SK-N-SH treated with all-trans-retinoic acid at 6 μM for 48 hours (cell line): ENCODE data around the gene SLC8A3.

Experiments used
- ARNTL ChIP-seq: fragments of 450-650 bp; formaldehyde crosslinking; IDR thresholded peaks from 2 replicates; pipeline ENCODE4 v1.5.0; 2020; ENCODE audit warnings: low read depth, mild to moderate bottlenecking, moderate library complexity, borderline replicate concordance
- ESRRG ChIP-seq: fragments of 250-450 bp; sonication (Bioruptor Pico); IDR thresholded peaks from 2 replicates; pipeline ENCODE4 v1.6.1; 2021; ENCODE audit warnings: mild to moderate bottlenecking
- OSR1 ChIP-seq: fragments of 250-450 bp; sonication (Bioruptor Pico); IDR thresholded peaks from 2 replicates; pipeline ENCODE4 v1.8.0; 2022; ENCODE audit warnings: moderate library complexity, mild to moderate bottlenecking, inconsistent platforms
- PATZ1 ChIP-seq: fragments of 250-450 bp; sonication (Bioruptor Pico); IDR thresholded peaks from 2 replicates; pipeline ENCODE4 v1.8.0; 2020; ENCODE audit warnings: mild to moderate bottlenecking, moderate library complexity, borderline replicate concordance
- SNAI2 ChIP-seq: fragments of 250-450 bp; sonication (Bioruptor Pico); IDR thresholded peaks from 2 replicates; pipeline ENCODE4 v1.5.0; 2020; ENCODE audit warnings: mild to moderate bottlenecking, moderate library complexity
- TCF4 ChIP-seq: fragments of 250-450 bp; sonication (Bioruptor Pico); IDR thresholded peaks from 2 replicates; pipeline ENCODE4 v1.8.0; 2021; ENCODE audit warnings: mild to moderate bottlenecking, moderate library complexity, borderline replicate concordance
- TOX ChIP-seq: fragments of 250-450 bp; sonication (Bioruptor Pico); IDR thresholded peaks from 2 replicates; pipeline ENCODE4 v1.8.0; 2021; ENCODE audit warnings: mild to moderate bottlenecking, moderate library complexity, borderline replicate concordance
- ZC3H10 ChIP-seq: fragments of 250-450 bp; sonication (Bioruptor Pico); IDR thresholded peaks from 2 replicates; pipeline ENCODE4 v1.5.1; 2021; ENCODE audit warnings: mild to moderate bottlenecking, moderate library complexity
- ZFP3 ChIP-seq: fragments of 250-450 bp; sonication (Bioruptor Pico); IDR thresholded peaks from 2 replicates; pipeline ENCODE4 v1.5.0; 2020; ENCODE audit warnings: mild to moderate bottlenecking, moderate library complexity
- ZNF565 ChIP-seq: fragments of 450-650 bp; formaldehyde crosslinking; conservative IDR thresholded peaks from 2 replicates; pipeline ENCODE4 v1.5.0; 2020; ENCODE audit warnings: low read depth, mild to moderate bottlenecking, moderate library complexity

- TF ChIP-seq OSR1 (no peak), TCF4 (CRISPR knock-in tag) (no peak), SNAI2 (CRISPR knock-in tag) (no peak), PATZ1 (CRISPR knock-in tag) (no peak), ZC3H10 (CRISPR knock-in tag) (no peak), ZFP3 (no peak), ARNTL (CRISPR knock-in tag) (no peak), ZNF565 (CRISPR knock-in tag) (no peak), ESRRG (CRISPR knock-in tag) (no peak), TOX (CRISPR knock-in tag) (no peak)
Observed at GRCh38 chr14:70127186-70127585, 61.6 kb downstream of the SLC8A3 start.
